HT-29 (cell line): ENCODE measurements around the gene RPIA. TPM values are rescaled to one million over a fixed set of nuclear protein-coding genes. Genes with fewer than 3 reads are reported as not detected.
"Not testable (repeated sequence)": the region's sequence is repeated elsewhere in the genome, so short reads cannot be mapped to it uniquely, and the experiment has no call there.

Experiments used
- DNase-seq: peaks from one replicate; pipeline ENCODE4 v3.0.0-alpha.2; 2015; ENCODE audit warnings: low spot score
- total RNA-seq: library from RNA; depleted of rRNA; stranded (reverse); fragments of >200 nt; shearing (Covaris generic); gene quantifications from 2 replicates; pipeline ENCODE4 v1.2.3, GENCODE V29; 2014; rRNA removed

Gene RPIA
- total RNA-seq, 1 experiment from 2014 or later = 15.7 TPM

DNA sequence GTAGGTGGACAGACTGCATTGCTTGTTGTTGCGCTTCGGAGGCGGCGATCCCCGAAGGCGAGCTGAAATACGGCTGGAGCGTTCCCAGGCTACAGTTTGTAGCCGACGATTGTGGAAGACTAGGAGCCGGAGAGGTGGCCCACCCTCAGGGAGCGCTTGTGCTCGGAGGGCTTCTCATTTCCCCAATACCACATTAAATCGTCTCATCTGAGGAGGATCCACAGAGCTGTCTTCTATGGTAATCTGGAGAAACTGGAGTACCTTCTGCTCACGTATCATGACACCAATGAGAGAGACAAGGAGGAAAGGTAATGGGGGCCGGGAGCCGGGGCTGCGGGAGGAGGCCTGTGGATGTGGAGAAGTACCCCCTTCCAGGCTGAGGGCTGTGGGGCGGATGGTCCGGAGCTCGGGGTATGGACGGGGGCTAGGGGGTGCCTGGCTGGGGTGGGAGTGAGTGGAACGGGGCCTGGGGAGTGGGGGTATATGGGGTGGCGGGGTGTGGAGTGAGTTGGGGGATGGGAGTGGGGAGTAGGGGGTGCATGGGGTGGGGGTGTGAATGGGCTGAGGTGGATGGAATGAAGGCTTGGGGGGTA, 74.5 kb downstream of the RPIA start:
- DNase-seq = not testable (repeated sequence)

DNA sequence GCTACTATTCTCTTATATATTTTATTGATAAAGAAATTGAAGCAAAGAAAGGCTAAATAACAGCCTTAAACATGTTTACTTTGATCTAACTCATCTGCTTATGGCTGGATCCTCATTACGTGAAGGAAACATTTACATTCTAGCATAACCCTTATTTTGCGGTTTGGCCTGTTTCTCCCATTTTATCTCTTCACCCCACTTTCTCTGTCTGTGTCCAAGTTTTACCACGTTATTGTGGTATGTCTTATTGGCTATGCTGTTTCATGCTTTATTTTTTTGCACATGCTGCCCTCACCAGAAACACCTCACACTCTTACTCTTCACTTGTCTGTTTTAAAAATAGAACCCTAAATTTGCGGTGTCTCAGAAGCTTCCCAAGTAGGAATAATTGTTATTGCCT, 78.5 kb downstream of the RPIA start:
- no peak for DNase-seq

DNA sequence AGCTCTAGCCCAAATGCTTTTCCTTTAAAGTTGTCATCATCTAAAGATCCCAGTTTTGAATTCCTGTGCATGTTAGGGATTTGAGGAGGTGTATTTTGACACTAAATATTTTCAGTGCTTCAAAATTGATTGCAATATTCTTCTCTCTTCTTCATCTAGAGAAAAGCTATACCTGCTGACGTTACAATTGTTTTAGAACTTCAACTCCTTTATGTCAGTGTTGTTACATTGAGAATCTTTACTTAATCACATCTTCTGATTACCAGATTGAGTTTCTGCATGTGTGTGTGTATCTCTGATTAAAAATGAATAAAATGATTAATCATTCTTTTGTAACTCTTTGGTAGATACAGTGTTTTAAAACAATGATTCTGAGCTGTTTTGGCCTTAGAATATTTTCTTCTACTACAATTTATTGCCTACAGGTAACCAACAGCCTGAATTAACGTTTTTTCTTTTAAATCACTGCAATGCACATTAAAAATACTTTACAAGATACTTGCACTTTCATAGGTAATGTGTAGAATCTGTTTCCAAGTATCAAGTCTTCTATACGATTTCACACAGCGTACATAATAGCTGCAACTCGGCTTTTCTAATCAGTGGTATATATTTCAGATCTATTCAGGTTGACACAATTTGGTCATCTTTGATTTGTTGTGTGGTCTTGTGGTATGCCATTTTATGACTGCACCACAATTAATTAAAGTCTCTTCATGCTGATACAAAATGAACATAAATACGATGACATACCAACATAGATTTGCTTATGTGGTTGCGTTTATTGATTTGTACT, 82.0 kb downstream of the RPIA start:
- not testable (repeated sequence) for DNase-seq

DNA sequence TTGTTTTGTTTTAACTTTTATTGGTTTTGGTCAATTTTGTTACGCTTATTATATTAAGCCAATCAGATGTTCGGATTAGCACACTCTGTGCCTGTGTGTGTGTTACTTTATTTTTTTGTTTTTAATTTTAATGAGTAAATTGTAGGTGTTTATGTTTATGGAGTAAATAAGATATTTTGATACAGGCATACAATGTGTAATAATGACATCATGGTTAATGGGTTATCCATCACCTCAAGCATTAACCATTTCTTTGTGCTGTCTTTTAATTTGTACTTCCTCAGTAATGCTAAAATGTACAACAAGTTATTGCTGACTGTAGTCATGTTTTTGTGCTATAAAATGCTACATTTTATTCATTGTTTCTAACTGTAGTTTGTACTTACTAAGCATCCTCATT, 97.7 kb downstream of the RPIA start:
- not testable (repeated sequence) for DNase-seq

DNA sequence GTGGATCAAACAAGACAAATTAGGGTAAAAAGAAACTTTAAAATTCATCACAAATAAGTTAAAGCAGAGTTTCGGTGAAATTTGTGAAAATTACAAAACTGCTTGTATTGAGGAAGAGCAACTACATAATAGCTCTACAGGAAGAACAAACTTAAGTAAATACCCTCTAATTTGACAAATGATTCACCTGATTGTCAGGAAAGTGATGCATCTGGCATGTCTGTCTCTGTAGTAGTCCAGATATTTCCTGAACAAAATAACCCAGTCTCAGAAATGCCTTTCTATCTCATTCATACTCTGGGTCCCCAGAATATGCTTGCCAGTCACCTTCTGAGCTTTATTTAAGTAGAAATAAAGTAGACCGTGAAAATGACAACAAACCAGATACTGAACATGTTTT, 104.5 kb downstream of the RPIA start:
- not testable (repeated sequence) for DNase-seq

DNA sequence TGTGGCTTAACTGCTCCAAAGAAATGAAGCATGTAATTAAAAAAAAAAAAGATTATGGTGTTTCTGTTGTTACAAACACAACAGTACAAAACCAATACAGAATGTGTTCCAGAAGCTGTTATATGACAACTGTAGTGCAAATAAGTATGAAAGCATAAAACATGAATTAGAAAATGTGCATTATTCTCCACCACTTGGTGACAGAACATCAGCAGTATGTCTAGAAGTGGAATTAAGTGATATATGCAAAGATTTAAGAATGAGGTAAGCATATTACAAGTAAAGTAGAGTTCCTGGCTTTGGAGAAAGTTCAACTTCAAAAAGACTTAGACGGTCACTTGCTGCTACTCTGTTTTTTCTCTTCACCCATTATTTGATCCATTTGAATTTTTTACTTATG, 105.0 kb downstream of the RPIA start:
- not testable (repeated sequence) for DNase-seq

DNA sequence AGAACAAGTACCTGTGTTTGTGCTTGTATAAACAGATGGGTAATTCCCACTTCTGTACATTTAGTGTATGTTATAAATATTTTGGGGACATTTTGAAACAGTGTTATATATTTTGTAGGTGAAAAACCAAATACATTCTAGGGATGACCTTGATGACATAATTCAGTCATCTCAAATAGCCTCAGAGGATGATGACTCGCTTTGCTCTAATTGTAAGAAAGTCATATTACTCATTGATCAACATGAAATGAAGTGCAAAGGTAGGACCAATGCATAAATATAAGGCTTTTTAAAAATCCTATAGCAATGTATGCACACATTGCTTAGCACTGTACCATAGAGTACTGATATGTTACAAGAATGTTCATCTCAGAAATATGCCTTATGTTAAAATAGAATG, 105.7 kb downstream of the RPIA start:
- not testable (repeated sequence) for DNase-seq

Other genes starting within 250 kb of the RPIA start
- not detected in 2 replicates for gene FOXI3, start 239.0 kb upstream of the RPIA start, total RNA-seq
- 7.9 and 10.2 TPM in 2 replicates for gene EIF2AK3, start 64.2 kb upstream of the RPIA start, total RNA-seq